Gastrocnemius medialis (tissue), 4 donors: ENCODE data around the gene GNB1.

Experiments used
- CTCF ChIP-seq, 5 experiments: fragments of 450-650 bp in 3 of 5; fragments of 200-600 bp in 2 of 5; sonication (generic) in 2 of 5; IDR thresholded peaks in 4 of 5; conservative IDR thresholded peaks in 1 of 5; 1 replicate in 4 of 5; 2 replicates in 1 of 5; pipeline ENCODE4 v1.5.1; 2016 to 2019; ENCODE audit warnings: antibody characterized with exemption in 5 of 5, mild to moderate bottlenecking in 3 of 5, moderate library complexity in 3 of 5
- POLR2A ChIP-seq, 2 donors: fragments of 450-650 bp; IDR thresholded peaks; one replicate each; pipeline ENCODE4 v1.6.1; 2017; ENCODE audit warnings: antibody characterized with exemption in 2 of 2, mild to moderate bottlenecking in 2 of 2, moderate library complexity in 2 of 2

DNA sequence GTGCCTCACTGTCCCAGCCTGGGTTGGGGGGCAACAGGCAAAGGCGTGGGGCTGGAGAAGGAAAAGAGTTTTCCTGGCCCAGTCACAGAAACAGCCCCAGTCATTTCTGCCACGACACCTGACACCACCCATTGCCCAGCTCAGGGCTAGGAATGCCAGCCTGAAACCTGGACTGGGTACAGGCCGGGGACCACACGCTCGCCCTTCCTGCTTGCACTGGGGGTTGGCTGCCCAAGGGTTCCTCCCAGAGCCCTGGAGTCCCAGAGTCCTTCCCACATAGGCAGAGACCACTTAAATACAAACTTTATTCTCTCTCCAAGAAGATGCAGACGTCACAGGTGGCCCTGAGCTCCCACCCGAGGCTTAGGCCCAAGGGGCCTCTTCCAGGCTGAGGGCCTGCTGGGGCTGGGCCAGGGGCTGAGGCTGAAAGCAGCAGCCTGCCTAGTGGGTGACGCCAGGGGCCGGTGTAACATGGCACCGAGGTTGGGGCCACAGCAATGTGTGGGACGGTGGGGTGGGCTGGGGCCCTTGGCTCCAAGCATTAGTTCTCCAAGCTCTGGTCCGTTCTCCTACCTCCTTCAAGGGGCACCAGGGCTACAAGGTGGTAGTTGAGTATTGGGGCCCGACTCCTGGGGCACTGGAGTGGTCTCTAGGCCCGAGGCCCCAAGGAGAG is 26.6 kb upstream of the GNB1 start:
- no peak for TF ChIP-seq POLR2A (IDR thresholded peaks at IDR 0.05)
- TF ChIP-seq CTCF (IDR thresholded peaks at IDR 0.05 in 4 of 5, conservative IDR thresholded peaks at IDR 0.05 in 1 of 5) = no peak
